Measurements from ENCODE around the gene MYH14.

DNA sequence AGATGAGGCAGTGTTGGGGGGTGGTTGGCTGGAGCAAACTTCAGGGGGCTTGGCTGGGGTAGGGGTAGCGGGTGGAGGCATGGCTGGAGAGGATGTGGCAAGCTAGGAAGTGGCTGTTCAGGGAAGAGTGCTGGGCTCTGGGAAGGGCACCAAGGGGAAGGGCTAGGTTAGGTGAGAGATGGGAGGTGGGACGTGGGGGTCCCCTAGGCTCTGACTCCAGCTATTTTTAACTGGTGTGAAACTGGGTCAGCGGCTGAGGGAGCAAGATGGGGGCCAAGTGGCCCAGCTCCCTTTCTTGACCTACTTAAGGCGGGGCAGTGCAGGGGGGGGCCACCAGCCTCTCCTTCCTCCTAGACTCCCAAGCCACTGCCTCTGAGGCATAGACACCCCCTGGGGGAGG, 118.4 kb downstream of the MYH14 start:
- TF ChIP-seq, protein P1, sequence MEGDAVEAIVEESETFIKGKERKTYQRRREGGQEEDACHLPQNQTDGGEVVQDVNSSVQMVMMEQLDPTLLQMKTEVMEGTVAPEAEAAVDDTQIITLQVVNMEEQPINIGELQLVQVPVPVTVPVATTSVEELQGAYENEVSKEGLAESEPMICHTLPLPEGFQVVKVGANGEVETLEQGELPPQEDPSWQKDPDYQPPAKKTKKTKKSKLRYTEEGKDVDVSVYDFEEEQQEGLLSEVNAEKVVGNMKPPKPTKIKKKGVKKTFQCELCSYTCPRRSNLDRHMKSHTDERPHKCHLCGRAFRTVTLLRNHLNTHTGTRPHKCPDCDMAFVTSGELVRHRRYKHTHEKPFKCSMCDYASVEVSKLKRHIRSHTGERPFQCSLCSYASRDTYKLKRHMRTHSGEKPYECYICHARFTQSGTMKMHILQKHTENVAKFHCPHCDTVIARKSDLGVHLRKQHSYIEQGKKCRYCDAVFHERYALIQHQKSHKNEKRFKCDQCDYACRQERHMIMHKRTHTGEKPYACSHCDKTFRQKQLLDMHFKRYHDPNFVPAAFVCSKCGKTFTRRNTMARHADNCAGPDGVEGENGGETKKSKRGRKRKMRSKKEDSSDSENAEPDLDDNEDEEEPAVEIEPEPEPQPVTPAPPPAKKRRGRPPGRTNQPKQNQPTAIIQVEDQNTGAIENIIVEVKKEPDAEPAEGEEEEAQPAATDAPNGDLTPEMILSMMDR (conservative IDR thresholded peaks at IDR 0.05; ENCODE audit: low read length): no peak
- no peak for TF ChIP-seq EZH2phosphoT487 (IDR thresholded peaks at IDR 0.05; ENCODE audit: borderline replicate concordance, low read depth, low read length)
